ENCODE data around the gene SLC38A9.

Gene SLC38A9

GRCh38 chr5:55715519-55716078 is 3.5 kb upstream of the SLC38A9 start:
- Histone ChIP-seq H3K4me2 (ENCODE audit: insufficient read depth, low read length, poor library complexity, severe bottlenecking) (no peak overlapping the region), H3K9me3 (replicated peaks in 1 of 2; ENCODE audit: control insufficient read depth in 2 of 2, insufficient read depth in 1 of 2, low read depth in 1 of 2, low read length in 2 of 2) (no peaks in the 10 kb centered on the region), H3K27me3 (ENCODE audit: control insufficient read depth in 3 of 3, insufficient read depth in 3 of 3, low read depth in 1 of 3, low read length in 3 of 3) (peaks cover 0 to 2% (median 0%) of the 10 kb centered on the region in 3 experiments), H3K14ac (ENCODE audit: low read length) (no peak overlapping the region), H3K18ac (ENCODE audit: low read length) (no peak overlapping the region), H3K79me1 (ENCODE audit: low read depth, low read length) (no peaks in the 10 kb centered on the region), H3K9ac (ENCODE audit: low read depth, low read length, poor library complexity) (no peak overlapping the region), H3K27ac (replicated peaks; ENCODE audit: low read length) (no peak overlapping the region), H2BK12ac (ENCODE audit: low read length) (no peak overlapping the region), H3K4ac (ENCODE audit: low read length) (no peak overlapping the region), H4K8ac (ENCODE audit: low read depth, low read length) (no peak overlapping the region), H3K4me1 (ENCODE audit: control insufficient read depth in 2 of 2, insufficient read depth in 1 of 2, low read depth in 1 of 2, low read length in 2 of 2) (peaks cover 0 to 5% of the 10 kb centered on the region in 2 donors), H2AK5ac (ENCODE audit: low read depth, low read length) (no peak overlapping the region), H3K4me3 (ENCODE audit: low read length in 2 of 2) (no peak overlapping the region), H2BK120ac (ENCODE audit: low read depth, low read length) (no peak overlapping the region), H3K23ac (ENCODE audit: low read depth, low read length, poor library complexity) (no peak overlapping the region), H2BK5ac (ENCODE audit: low read length) (no peak overlapping the region), H2AFZ (ENCODE audit: low read length) (no peak overlapping the region), H2BK15ac (ENCODE audit: low read length) (no peak overlapping the region), H3K36me3 (replicated peaks in 1 of 2; ENCODE audit: control insufficient read depth in 2 of 2, insufficient read depth in 2 of 2, low read length in 2 of 2) (no peaks in the 10 kb centered on the region), H4K91ac (ENCODE audit: low read depth, low read length, poor library complexity) (no peak overlapping the region)
- DNase-seq (ENCODE audit: low spot score): no peak
- WGBS, 2 donors (ENCODE audit: extremely low coverage in 2 of 2, insufficient read length in 2 of 2, insufficient replicate concordance in 1 of 2): no CpG with 5 or more reads among the region's 6 CpGs

GRCh38 chr5:55714749-55715148 is 2.6 kb upstream of the SLC38A9 start:
- no peaks in the 10 kb centered on the region for H3K9me3 ChIP-seq (replicated peaks in 1 of 2; ENCODE audit: control insufficient read depth in 2 of 2, insufficient read depth in 1 of 2, low read depth in 1 of 2, low read length in 2 of 2)
- no peak overlapping the region for H2AFZ ChIP-seq (ENCODE audit: low read length)
- H3K4me2 ChIP-seq (ENCODE audit: insufficient read depth, low read length, poor library complexity, severe bottlenecking): no peak overlapping the region
- H3K9ac ChIP-seq (ENCODE audit: low read depth, low read length, poor library complexity): no peak overlapping the region
- H4K91ac ChIP-seq (ENCODE audit: low read depth, low read length, poor library complexity): no peak overlapping the region
- H2BK12ac ChIP-seq (ENCODE audit: low read length): no peak overlapping the region
- no peak overlapping the region for H3K18ac ChIP-seq (ENCODE audit: low read length)
- no peaks in the 10 kb centered on the region for H3K79me1 ChIP-seq (ENCODE audit: low read depth, low read length)
- no peak overlapping the region for H3K23ac ChIP-seq (ENCODE audit: low read depth, low read length, poor library complexity)
- H3K4me1 ChIP-seq (ENCODE audit: control insufficient read depth in 2 of 2, insufficient read depth in 1 of 2, low read depth in 1 of 2, low read length in 2 of 2): peaks cover 0 to 5% of the 10 kb centered on the region in 2 donors
- H3K36me3 ChIP-seq (replicated peaks in 1 of 2; ENCODE audit: control insufficient read depth in 2 of 2, insufficient read depth in 2 of 2, low read length in 2 of 2): no peaks in the 10 kb centered on the region
- no peak overlapping the region for H2BK120ac ChIP-seq (ENCODE audit: low read depth, low read length)
- no CpG with 5 or more reads among the region's 6 CpGs for WGBS, 2 donors (ENCODE audit: extremely low coverage in 2 of 2, insufficient read length in 2 of 2, insufficient replicate concordance in 1 of 2)
- H2BK5ac ChIP-seq (ENCODE audit: low read length): no peak overlapping the region
- peaks cover 0 to 2% (median 0%) of the 10 kb centered on the region in 3 experiments for H3K27me3 ChIP-seq (ENCODE audit: control insufficient read depth in 3 of 3, insufficient read depth in 3 of 3, low read depth in 1 of 3, low read length in 3 of 3)
- no peak overlapping the region for H4K8ac ChIP-seq (ENCODE audit: low read depth, low read length)
- no peak for DNase-seq (ENCODE audit: low spot score)
- H3K4ac ChIP-seq (ENCODE audit: low read length): no peak overlapping the region
- no peak overlapping the region for H2BK15ac ChIP-seq (ENCODE audit: low read length)
- no peak overlapping the region for H3K4me3 ChIP-seq (ENCODE audit: low read length in 2 of 2)
- no peak overlapping the region for H2AK5ac ChIP-seq (ENCODE audit: low read depth, low read length)
- no peak overlapping the region for H3K14ac ChIP-seq (ENCODE audit: low read length)
- no peak overlapping the region for H3K27ac ChIP-seq (replicated peaks; ENCODE audit: low read length)

GRCh38 chr5:55714339-55714738 is 2.2 kb upstream of the SLC38A9 start:
- H3K27ac ChIP-seq (replicated peaks; ENCODE audit: low read length): no peak overlapping the region
- H3K9ac ChIP-seq (ENCODE audit: low read depth, low read length, poor library complexity): no peak overlapping the region
- H3K36me3 ChIP-seq (replicated peaks in 1 of 2; ENCODE audit: control insufficient read depth in 2 of 2, insufficient read depth in 2 of 2, low read length in 2 of 2): no peaks in the 10 kb centered on the region
- no peak overlapping the region for H3K14ac ChIP-seq (ENCODE audit: low read length)
- H2BK5ac ChIP-seq (ENCODE audit: low read length): no peak overlapping the region
- no peak overlapping the region for H2BK15ac ChIP-seq (ENCODE audit: low read length)
- peaks cover 0 to 2% (median 0%) of the 10 kb centered on the region in 3 experiments for H3K27me3 ChIP-seq (ENCODE audit: control insufficient read depth in 3 of 3, insufficient read depth in 3 of 3, low read depth in 1 of 3, low read length in 3 of 3)
- H4K91ac ChIP-seq (ENCODE audit: low read depth, low read length, poor library complexity): no peak overlapping the region
- H3K23ac ChIP-seq (ENCODE audit: low read depth, low read length, poor library complexity): no peak overlapping the region
- no peak overlapping the region for H3K18ac ChIP-seq (ENCODE audit: low read length)
- H3K79me1 ChIP-seq (ENCODE audit: low read depth, low read length): no peaks in the 10 kb centered on the region
- no peak overlapping the region for H3K4ac ChIP-seq (ENCODE audit: low read length)
- no peak overlapping the region for H2BK12ac ChIP-seq (ENCODE audit: low read length)
- no CpG with 5 or more reads among the region's 1 CpG for WGBS, 2 donors (ENCODE audit: extremely low coverage in 2 of 2, insufficient read length in 2 of 2, insufficient replicate concordance in 1 of 2)
- no peak overlapping the region for H3K4me2 ChIP-seq (ENCODE audit: insufficient read depth, low read length, poor library complexity, severe bottlenecking)
- H2AFZ ChIP-seq (ENCODE audit: low read length): no peak overlapping the region
- H3K9me3 ChIP-seq (replicated peaks in 1 of 2; ENCODE audit: control insufficient read depth in 2 of 2, insufficient read depth in 1 of 2, low read depth in 1 of 2, low read length in 2 of 2): no peaks in the 10 kb centered on the region
- H3K4me1 ChIP-seq (ENCODE audit: control insufficient read depth in 2 of 2, insufficient read depth in 1 of 2, low read depth in 1 of 2, low read length in 2 of 2): peaks cover 0 to 5% of the 10 kb centered on the region in 2 donors
- DNase-seq (ENCODE audit: low spot score): no peak
- no peak overlapping the region for H3K4me3 ChIP-seq (ENCODE audit: low read length in 2 of 2)
- no peak overlapping the region for H4K8ac ChIP-seq (ENCODE audit: low read depth, low read length)
- H2AK5ac ChIP-seq (ENCODE audit: low read depth, low read length): no peak overlapping the region
- no peak overlapping the region for H2BK120ac ChIP-seq (ENCODE audit: low read depth, low read length)

- Histone ChIP-seq H2AK5ac (ENCODE audit: low read depth, low read length) (no peak overlapping the region), H3K27me3 (ENCODE audit: control insufficient read depth in 3 of 3, insufficient read depth in 3 of 3, low read depth in 1 of 3, low read length in 3 of 3) (peaks cover 0 to 2% (median 0%) of the 10 kb centered on the region in 3 experiments), H3K4me1 (ENCODE audit: control insufficient read depth in 2 of 2, insufficient read depth in 1 of 2, low read depth in 1 of 2, low read length in 2 of 2) (peaks cover 0 to 5% of the 10 kb centered on the region in 2 donors), H3K4ac (ENCODE audit: low read length) (no peak overlapping the region), H3K14ac (ENCODE audit: low read length) (no peak overlapping the region), H2BK12ac (ENCODE audit: low read length) (no peak overlapping the region), H2BK15ac (ENCODE audit: low read length) (no peak overlapping the region), H3K9ac (ENCODE audit: low read depth, low read length, poor library complexity) (no peak overlapping the region), H2BK5ac (ENCODE audit: low read length) (no peak overlapping the region), H3K18ac (ENCODE audit: low read length) (no peak overlapping the region), H3K4me3 (ENCODE audit: low read length in 2 of 2) (no peak overlapping the region), H3K79me1 (ENCODE audit: low read depth, low read length) (no peaks in the 10 kb centered on the region), H4K8ac (ENCODE audit: low read depth, low read length) (no peak overlapping the region), H3K36me3 (replicated peaks in 1 of 2; ENCODE audit: control insufficient read depth in 2 of 2, insufficient read depth in 2 of 2, low read length in 2 of 2) (peaks cover 0 to under 1% of the 10 kb centered on the region in 2 donors), H2BK120ac (ENCODE audit: low read depth, low read length) (no peak overlapping the region), H3K23ac (ENCODE audit: low read depth, low read length, poor library complexity) (no peak overlapping the region), H3K9me3 (replicated peaks in 1 of 2; ENCODE audit: control insufficient read depth in 2 of 2, insufficient read depth in 1 of 2, low read depth in 1 of 2, low read length in 2 of 2) (no peaks in the 10 kb centered on the region), H4K91ac (ENCODE audit: low read depth, low read length, poor library complexity) (no peak overlapping the region), H3K27ac (replicated peaks; ENCODE audit: low read length) (no peak overlapping the region), H3K4me2 (ENCODE audit: insufficient read depth, low read length, poor library complexity, severe bottlenecking) (no peak overlapping the region), H2AFZ (ENCODE audit: low read length) (no peak overlapping the region)
- no peak for DNase-seq (ENCODE audit: low spot score)
- no CpG with 5 or more reads among the region's 3 CpGs for WGBS, 2 donors (ENCODE audit: extremely low coverage in 2 of 2, insufficient read length in 2 of 2, insufficient replicate concordance in 1 of 2)
Measured at GRCh38 chr5:55713871-55714270, 1.7 kb upstream of the SLC38A9 start.
